HG02571 (cell line): Measurements from ENCODE around the gene SDR42E2.
"Not testable (repeated sequence)": the region's sequence is repeated elsewhere in the genome, so short reads cannot be mapped to it uniquely, and the experiment has no call there.

ENCODE experiments used
- ATAC-seq: cut with Tn5 transposase; IDR thresholded peaks from one replicate; pipeline ENCODE4 v1.9.1; 2021; ENCODE audit warnings: mild to moderate bottlenecking, moderate library complexity; ENCODE audit not compliant: unreplicated experiment

SDR42E2 gene

GRCh38 chr16:22210285-22210684 lies 48.0 kb downstream of the SDR42E2 start:
- ATAC-seq = no peak

DNA sequence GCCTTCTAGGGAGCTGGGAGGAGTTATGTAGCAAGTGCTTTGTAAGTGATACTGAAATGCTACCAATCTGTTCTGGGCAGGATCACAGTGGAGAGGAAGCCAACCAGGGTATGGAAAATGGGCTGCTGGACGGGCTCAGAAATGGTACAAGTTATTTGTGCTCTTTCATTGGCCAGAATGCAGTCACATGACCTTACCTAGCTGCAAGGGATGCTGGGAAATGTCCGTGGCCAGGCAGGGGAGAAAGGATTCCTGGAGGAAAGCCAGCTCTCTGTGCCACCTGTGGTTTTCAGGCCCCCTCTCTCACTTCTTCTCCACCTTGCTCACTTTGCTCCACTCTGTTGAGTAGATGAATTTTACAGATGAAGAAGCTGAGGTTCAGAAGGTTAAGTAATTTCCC lies 48.5 kb downstream of the SDR42E2 start:
- no peak for ATAC-seq

DNA sequence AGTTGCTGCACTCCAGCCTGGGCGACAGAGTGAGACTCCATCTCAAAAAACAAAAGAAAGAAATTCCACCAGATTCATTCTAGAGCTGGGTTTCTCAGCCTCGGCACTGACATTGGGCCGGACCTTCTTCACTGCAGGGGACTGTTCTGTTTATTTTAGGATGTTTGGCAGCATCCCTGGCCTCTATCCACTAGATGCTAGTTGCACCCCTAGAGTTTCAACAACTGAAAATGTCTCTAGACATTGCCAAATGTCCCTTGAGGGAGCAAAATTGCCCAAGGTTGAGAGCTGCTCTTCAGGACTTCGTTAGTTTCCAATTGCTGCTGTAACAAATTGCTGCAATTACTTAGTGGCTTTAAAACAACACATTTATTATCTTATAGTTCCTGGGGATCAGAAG lies 50.9 kb downstream of the SDR42E2 start:
- no peak for ATAC-seq

DNA sequence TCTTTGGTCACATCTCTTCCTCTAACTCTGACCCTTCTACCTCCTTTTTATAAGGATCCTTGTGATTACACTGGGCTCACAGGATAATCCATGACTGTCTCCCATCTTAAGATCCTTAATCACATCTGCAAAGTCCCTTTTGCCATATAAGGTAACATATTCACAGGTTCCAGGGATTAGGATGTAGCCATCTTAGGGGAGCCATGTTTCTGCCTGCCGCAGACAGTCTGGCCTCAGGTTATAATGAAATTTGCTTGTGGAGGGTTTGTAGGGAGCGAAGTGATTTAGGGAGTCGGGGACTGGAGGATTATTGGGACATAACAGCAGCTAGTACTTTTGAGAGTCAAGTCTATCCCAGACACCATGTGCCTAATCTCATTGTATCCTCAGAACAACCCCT lies 51.5 kb downstream of the SDR42E2 start:
- no peak for ATAC-seq

- ATAC-seq = no peak
Measured at GRCh38 chr16:22214402-22214801, 52.1 kb downstream of the SDR42E2 start.

- ATAC-seq = no peak
Measured at GRCh38 chr16:22214889-22215288, 52.6 kb downstream of the SDR42E2 start.

- ATAC-seq = no peak
Measured at GRCh38 chr16:22216191-22216831, 54.0 kb downstream of the SDR42E2 start.

DNA sequence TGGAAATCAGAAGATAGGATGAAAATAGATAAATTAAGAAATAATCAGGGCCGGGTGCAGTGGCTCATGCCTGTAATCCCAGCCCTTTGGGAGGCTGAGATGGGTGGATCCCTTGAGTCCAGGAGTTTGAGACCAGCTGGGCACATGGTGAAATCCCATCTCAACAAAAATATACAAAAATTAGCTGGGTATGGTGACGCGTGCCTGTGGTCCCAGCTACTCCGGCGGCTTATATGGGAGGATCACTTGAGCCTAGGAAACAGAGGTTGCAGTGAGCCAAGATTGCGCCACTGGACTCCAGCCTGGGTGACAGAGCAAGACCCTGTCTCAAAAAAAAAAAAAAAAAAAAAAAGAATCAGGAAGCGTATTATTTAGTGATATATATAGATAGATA lies 54.5 kb downstream of the SDR42E2 start:
- ATAC-seq = not testable (repeated sequence)

- peak; percentile 80 for ATAC-seq
Measured at GRCh38 chr16:22217890-22218730, 55.8 kb downstream of the SDR42E2 start.

- no peak for ATAC-seq
Measured at GRCh38 chr16:22219389-22220068, 57.2 kb downstream of the SDR42E2 start.

- ATAC-seq = no peak
Measured at GRCh38 chr16:22220069-22220440, 57.7 kb downstream of the SDR42E2 start.

GRCh38 chr16:22220714-22221113 lies 58.4 kb downstream of the SDR42E2 start:
- no peak for ATAC-seq

- no peak for ATAC-seq
Measured at GRCh38 chr16:22222006-22222405, 59.7 kb downstream of the SDR42E2 start.

DNA sequence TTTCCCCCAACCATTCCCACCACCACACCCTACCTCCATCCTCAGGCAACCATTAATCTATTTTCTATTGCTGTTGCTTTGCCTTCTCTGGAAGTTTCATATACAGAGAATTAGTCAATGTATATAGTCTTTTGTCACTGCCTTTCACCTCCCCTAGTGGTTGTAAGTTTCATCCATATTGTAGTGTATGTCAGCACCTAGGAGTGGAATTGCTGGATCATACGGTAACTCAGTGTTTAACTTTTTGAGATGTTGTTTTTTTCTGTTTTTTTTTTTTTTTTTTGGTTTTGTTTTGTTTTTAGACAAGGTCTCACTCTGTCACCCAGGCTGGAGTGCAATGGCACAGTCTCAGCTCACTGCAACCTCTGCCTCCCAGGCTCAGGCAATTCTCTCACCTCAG lies 60.7 kb downstream of the SDR42E2 start:
- no peak for ATAC-seq

DNA sequence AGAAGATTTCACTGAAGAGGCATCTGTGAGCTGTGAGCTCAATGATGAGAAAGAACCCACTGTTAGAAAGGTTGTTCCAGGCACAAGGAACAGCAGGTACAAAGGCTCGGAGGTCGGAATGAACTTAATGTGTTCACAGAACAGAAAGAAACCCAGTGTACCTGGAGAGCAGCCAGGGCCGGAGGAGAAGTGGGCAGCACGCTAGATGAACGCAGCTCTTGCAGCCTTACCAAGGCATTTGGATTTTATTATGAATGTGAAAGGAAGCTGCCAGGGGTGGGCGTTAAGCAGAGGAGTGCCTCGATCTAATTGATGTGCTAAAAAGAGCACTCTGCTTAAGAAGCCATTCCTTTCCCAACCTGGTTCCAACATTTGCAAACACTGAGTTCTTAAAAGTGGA lies 62.8 kb downstream of the SDR42E2 start:
- ATAC-seq = no peak

DNA sequence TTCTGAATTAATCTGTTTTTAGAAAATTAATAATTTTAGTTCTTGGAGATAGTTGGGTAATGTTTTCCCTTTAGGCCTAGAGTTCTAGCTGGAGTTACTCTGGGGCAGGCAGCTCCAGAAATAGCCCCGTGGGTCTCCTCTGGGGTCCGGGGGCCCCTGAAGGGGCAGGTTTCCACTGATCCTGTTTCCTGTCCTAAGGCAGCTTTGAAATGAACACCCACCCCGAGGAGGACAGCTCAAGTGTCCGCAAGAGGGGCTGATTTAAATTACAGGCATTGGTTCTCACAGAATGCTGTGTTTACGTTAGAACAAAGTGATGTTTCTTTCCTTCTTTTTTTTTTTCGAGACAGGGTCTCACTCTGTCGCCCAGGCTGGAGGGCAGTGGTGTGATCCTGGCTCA lies 67.6 kb downstream of the SDR42E2 start:
- no peak for ATAC-seq

DNA sequence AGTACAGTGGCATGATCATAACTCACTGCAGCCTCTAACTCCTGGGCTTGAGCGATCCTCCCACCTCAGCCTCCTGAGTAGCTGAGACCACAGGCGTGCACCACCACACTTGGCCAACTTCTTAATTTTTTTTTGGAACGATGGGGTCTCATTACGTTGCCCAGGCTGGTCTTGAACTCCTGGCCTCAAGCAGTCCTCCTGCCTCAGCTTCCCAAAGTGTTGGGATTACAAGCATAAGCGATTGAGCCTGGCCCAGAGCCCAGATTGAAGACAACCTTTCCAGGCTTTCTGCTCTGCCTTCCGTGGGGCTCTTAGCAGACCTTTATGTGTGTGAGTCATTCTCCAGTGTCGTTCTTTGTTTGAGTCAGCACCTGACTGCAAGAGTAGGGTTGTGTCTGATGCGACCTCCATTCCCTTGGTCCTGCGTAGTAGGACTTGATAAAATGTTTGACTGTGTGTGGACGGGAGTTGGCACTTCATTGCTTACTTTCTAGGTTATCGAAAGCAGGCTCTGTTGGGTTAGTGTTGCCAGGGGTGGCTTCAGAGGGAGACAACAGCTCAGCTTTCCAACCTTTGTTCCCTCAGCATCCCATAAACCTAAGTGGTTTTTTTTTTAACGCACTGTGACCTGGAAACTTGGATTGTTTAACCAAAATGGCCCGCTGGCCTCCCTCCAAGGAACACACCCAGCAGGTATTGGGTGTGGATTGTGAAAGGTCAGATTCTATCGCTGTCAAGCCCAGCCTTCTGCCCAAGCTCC lies 70.2 kb downstream of the SDR42E2 start:
- no peak for ATAC-seq

GRCh38 chr16:22233037-22233372 lies 70.7 kb downstream of the SDR42E2 start:
- ATAC-seq = no peak

GRCh38 chr16:22235839-22236745 lies 73.8 kb downstream of the SDR42E2 start:
- ATAC-seq = no peak

- no peak for ATAC-seq
Measured at GRCh38 chr16:22239131-22239805, 77.0 kb downstream of the SDR42E2 start.
